C4-2B (cell line): ENCODE measurements around the gene UHRF1.
A peak's percentile ranks its signal among the peaks of the same experiment; 100 is the strongest.

Source experiments
- H3K27ac ChIP-seq: fragments of 450-650 bp; 2 replicates; pipeline ENCODE4 v1.5.1; 2017
- CTCF ChIP-seq: fragments of 450-650 bp; conservative IDR thresholded peaks from 2 replicates; pipeline ENCODE4 v1.5.1; 2017; ENCODE audit warnings: mild to moderate bottlenecking
- ZFX ChIP-seq: fragments of 450-650 bp; IDR thresholded peaks from 2 replicates; pipeline ENCODE4 v1.6.1; 2017

UHRF1 gene

GRCh38 chr19:4971424-4971793 is 62.1 kb downstream of the UHRF1 start:
- TF ChIP-seq ZFX (no peak), CTCF (no peak)
- H3K27ac ChIP-seq = peak overlapping the region; percentile 87

- peak overlapping the region; percentile 87 for H3K27ac ChIP-seq
- TF ChIP-seq ZFX (no peak), CTCF (no peak)
Measured at GRCh38 chr19:4971816-4972495, 62.7 kb downstream of the UHRF1 start.

GRCh38 chr19:4972509-4973230 is 63.4 kb downstream of the UHRF1 start:
- peak overlapping the region; percentile 87 for H3K27ac ChIP-seq
- TF ChIP-seq ZFX (no peak), CTCF (no peak)

- TF ChIP-seq CTCF (no peak), ZFX (no peak)
- H3K27ac ChIP-seq = peak overlapping the region; percentile 87
Measured at GRCh38 chr19:4974880-4975469, 65.7 kb downstream of the UHRF1 start.

- H3K27ac ChIP-seq = peak overlapping the region; percentile 87
Measured at GRCh38 chr19:4975601-4976000, 66.3 kb downstream of the UHRF1 start.

GRCh38 chr19:4976401-4977298 is 67.3 kb downstream of the UHRF1 start:
- TF ChIP-seq ZFX = no peak
- no peak; the same call in 1 of the 2 replicates for TF ChIP-seq CTCF
- peak overlapping the region; percentile 87 for H3K27ac ChIP-seq

GRCh38 chr19:4977299-4978174 is 68.2 kb downstream of the UHRF1 start:
- H3K27ac ChIP-seq = peak overlapping the region; percentile 87
- TF ChIP-seq CTCF (no peak), ZFX (no peak)
